ENCODE measurements around the gene ABHD16B. TPM values are rescaled to one million over a fixed set of nuclear protein-coding genes. Genes with fewer than 3 reads are reported as not detected.
A peak's percentile ranks its signal among the peaks of the same experiment; 100 is the strongest.

The ABHD16B gene
- total and polyA plus RNA-seq, 2 of the 13 experiments (the other 11 are each of a cell fraction or from before 2014, with no cell fraction given), result not detected

DNA sequence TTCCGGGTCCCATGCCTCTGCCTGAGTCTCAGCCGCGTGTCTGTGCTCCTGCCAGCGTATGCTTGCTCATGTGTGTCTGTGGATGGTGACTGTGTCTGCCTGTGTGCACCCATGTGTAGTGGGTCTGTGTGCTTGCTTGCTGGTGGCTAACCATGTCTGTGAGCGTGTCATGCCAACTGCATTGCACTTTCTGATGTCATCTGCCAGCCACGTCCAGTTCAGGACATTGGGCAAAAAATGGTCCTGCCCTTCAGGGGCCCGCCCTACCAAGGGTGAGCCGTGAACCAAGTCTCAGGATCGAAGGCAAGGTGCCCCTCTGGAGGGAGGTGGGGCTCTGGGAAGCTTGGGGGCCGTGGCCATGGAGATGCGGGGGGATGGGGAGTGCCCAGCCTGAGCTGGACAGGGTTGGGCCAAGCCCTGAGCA lies 20.9 kb upstream of the ABHD16B start (continued):
- TF ChIP-seq, protein P1, sequence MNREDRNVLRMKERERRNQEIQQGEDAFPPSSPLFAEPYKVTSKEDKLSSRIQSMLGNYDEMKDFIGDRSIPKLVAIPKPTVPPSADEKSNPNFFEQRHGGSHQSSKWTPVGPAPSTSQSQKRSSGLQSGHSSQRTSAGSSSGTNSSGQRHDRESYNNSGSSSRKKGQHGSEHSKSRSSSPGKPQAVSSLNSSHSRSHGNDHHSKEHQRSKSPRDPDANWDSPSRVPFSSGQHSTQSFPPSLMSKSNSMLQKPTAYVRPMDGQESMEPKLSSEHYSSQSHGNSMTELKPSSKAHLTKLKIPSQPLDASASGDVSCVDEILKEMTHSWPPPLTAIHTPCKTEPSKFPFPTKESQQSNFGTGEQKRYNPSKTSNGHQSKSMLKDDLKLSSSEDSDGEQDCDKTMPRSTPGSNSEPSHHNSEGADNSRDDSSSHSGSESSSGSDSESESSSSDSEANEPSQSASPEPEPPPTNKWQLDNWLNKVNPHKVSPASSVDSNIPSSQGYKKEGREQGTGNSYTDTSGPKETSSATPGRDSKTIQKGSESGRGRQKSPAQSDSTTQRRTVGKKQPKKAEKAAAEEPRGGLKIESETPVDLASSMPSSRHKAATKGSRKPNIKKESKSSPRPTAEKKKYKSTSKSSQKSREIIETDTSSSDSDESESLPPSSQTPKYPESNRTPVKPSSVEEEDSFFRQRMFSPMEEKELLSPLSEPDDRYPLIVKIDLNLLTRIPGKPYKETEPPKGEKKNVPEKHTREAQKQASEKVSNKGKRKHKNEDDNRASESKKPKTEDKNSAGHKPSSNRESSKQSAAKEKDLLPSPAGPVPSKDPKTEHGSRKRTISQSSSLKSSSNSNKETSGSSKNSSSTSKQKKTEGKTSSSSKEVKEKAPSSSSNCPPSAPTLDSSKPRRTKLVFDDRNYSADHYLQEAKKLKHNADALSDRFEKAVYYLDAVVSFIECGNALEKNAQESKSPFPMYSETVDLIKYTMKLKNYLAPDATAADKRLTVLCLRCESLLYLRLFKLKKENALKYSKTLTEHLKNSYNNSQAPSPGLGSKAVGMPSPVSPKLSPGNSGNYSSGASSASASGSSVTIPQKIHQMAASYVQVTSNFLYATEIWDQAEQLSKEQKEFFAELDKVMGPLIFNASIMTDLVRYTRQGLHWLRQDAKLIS (CRISPR knock-in tag; IDR thresholded peaks at IDR 0.05), result no peak
- no peak for TF ChIP-seq PAWR (CRISPR knock-in tag; IDR thresholded peaks at IDR 0.05; ENCODE audit: borderline replicate concordance)
- TF ChIP-seq ZNF891 (CRISPR knock-in tag; IDR thresholded peaks at IDR 0.05), result 0 out of 2 replicates have a peak, but pooled peaks have one; percentile 21
- no peak for TF ChIP-seq KMT2B (CRISPR knock-in tag; IDR thresholded peaks at IDR 0.05)
- TF ChIP-seq, protein P2, sequence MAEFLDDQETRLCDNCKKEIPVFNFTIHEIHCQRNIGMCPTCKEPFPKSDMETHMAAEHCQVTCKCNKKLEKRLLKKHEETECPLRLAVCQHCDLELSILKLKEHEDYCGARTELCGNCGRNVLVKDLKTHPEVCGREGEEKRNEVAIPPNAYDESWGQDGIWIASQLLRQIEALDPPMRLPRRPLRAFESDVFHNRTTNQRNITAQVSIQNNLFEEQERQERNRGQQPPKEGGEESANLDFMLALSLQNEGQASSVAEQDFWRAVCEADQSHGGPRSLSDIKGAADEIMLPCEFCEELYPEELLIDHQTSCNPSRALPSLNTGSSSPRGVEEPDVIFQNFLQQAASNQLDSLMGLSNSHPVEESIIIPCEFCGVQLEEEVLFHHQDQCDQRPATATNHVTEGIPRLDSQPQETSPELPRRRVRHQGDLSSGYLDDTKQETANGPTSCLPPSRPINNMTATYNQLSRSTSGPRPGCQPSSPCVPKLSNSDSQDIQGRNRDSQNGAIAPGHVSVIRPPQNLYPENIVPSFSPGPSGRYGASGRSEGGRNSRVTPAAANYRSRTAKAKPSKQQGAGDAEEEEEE (CRISPR knock-in tag; IDR thresholded peaks at IDR 0.05; ENCODE audit: borderline replicate concordance), result no peak
- TF ChIP-seq MAZ (IDR thresholded peaks at IDR 0.05; ENCODE audit: borderline replicate concordance, low read depth, low read length), result no peak
- no peak for TF ChIP-seq MAZ (CRISPR knock-in tag; IDR thresholded peaks at IDR 0.05; ENCODE audit: low read depth)
- no peak for TF ChIP-seq PLRG1 (conservative IDR thresholded peaks at IDR 0.05)
- TF ChIP-seq ZNF7 (CRISPR knock-in tag; IDR thresholded peaks at IDR 0.05), result no peak
- no peak for TF ChIP-seq MBNL3 (CRISPR knock-in tag; conservative IDR thresholded peaks at IDR 0.05)
- TF ChIP-seq SYNCRIP (IDR thresholded peaks at IDR 0.05; ENCODE audit: insufficient read depth, low read depth, low read length), result no peak
- no peak for TF ChIP-seq SOX6 (IDR thresholded peaks at IDR 0.05)
- TF ChIP-seq SOX6 (CRISPR knock-in tag; IDR thresholded peaks at IDR 0.05), result no peak
- TF ChIP-seq, protein P3, sequence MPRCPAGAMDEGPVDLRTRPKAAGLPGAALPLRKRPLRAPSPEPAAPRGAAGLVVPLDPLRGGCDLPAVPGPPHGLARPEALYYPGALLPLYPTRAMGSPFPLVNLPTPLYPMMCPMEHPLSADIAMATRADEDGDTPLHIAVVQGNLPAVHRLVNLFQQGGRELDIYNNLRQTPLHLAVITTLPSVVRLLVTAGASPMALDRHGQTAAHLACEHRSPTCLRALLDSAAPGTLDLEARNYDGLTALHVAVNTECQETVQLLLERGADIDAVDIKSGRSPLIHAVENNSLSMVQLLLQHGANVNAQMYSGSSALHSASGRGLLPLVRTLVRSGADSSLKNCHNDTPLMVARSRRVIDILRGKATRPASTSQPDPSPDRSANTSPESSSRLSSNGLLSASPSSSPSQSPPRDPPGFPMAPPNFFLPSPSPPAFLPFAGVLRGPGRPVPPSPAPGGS (CRISPR knock-in tag; IDR thresholded peaks at IDR 0.05), result no peak
- no peak for TF ChIP-seq ZBTB42 (CRISPR knock-in tag; IDR thresholded peaks at IDR 0.05)
- no peak for TF ChIP-seq GLI4 (CRISPR knock-in tag; IDR thresholded peaks at IDR 0.05; ENCODE audit: borderline replicate concordance)
- TF ChIP-seq ZBTB38 (CRISPR knock-in tag; IDR thresholded peaks at IDR 0.05), result peak; percentile 52; the same call in 1 of the 2 replicates
- no peak for TF ChIP-seq ETV6 (CRISPR knock-in tag; conservative IDR thresholded peaks at IDR 0.05)
- TF ChIP-seq CBX1 (IDR thresholded peaks at IDR 0.05; ENCODE audit: low read depth), result no peak
- no peak for TF ChIP-seq KLF13 (CRISPR knock-in tag; IDR thresholded peaks at IDR 0.05)
- TF ChIP-seq ZSCAN29 (CRISPR knock-in tag; conservative IDR thresholded peaks at IDR 0.05), result no peak
- no peak for TF ChIP-seq ADNP (CRISPR knock-in tag; IDR thresholded peaks at IDR 0.05)

All from HepG2 (cell line).